Eye (tissue), 1 donor: ENCODE results near the gene NUDT15.
"Not testable (repeated sequence)": the region's sequence is repeated elsewhere in the genome, so short reads cannot be mapped to it uniquely, and the experiment has no call there.

Experiments
- DNase-seq: peaks from one replicate; pipeline ENCODE4 v3.0.0-alpha.2; 2015

The NUDT15 gene

DNA sequence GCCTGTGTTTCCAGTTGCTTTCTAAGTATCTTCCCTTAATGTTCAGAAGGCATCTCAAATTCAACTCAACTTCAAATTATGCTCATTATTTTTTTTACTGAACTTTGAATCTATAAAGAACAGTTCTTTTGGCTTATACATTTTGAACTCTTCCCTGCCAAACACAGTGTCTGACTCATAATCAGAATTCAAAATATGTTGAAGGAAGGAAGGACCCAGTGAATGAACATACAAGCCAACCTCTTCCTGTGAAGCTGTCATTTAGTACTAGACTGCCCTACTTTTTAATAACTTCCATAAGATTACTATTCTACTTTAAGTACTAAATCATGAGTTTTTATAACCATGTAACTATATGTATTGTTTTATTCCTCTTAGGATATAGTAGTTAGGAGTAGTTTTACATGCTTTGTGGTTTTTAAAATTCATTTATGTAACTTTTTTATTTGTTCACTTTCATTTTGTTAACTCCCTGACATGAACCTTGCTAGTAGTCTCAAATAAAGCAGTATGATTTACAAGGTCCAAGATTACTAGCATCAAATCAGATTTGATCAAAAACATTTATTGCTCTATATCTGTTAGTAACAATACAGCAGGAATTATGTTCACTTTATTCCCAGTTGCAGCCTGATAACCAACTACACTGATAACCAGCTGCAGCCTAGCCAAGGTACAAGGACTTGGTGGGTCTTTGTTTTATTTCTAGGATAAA, 6.4 kb downstream of the NUDT15 start:
- DNase-seq: no peak

DNA sequence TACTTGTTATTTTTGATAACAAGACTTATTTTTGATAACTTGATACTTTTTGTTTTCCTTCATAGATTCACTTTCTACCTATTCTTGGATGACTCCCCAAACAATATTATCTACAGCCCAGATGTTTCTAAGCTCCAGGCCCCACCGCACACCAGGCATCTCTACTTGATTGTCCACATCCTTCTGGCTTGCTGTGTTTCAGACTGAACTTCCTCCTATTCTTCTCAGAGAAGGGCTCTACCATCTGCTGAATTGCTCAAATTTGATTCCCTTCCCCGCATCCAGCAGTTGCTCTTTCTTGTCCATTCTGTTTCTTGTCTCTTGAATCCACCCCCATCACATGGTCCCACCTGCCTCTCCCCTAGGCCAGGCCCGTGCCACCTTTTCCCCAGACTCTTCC, 13.0 kb downstream of the NUDT15 start:
- DNase-seq: no peak

DNA sequence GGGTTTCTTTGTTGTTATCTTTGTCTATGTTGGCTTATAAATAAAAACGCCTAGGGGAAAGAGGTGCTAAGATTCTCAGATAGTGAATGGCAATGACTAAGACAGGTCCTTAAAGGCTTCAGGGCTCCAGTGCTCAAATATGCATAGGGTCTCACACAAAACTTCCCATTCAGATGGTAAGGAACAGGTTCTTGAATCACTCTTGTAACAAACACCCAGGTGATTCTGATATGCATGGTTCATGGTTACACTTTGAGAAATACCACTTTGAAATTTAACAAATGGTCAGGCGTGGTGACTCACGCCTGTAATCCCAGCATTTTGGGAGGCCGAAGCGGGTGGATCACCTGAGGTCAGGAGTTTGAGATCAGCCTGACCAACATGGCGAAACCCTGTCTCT, 17.1 kb downstream of the NUDT15 start:
- DNase-seq: no peak

DNA sequence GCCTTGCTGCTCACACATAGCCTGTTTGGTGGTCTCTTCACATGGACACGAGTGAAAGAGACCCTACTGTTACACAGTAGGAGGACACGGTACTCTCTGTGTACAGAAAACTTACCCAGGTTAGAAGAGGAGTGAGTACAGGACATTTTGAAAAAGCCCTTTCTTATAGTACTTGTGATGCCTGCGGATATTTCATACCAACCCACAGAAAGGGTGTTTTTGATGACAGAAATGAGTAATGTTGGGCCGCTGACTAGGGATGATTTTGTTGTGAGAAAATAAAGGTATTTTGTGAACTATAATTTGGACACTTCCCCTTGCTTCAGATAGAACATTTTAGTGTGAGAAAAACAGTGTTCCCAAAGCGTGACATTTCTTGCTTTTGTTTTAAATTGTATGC, 18.2 kb downstream of the NUDT15 start:
- no peak for DNase-seq

DNA sequence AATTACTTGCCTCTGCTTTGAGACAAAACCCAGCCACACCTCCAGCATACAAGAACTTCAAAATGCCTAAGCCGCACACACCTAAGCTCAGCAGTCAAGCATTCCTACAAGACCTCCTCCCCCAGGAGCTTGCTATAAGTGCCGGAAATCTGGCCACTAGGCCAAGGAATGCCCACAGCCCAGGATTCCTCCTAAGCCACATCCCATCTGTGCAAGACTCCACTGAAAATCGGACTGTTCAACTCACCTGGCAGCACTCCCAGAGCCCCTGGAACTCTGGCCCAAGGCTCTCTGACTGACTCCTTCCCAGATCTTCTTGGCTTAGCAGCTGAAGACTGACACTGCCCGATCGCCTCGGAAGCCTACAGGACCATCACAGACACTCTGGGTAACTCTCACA, 21.0 kb downstream of the NUDT15 start:
- DNase-seq: not testable (repeated sequence)

DNA sequence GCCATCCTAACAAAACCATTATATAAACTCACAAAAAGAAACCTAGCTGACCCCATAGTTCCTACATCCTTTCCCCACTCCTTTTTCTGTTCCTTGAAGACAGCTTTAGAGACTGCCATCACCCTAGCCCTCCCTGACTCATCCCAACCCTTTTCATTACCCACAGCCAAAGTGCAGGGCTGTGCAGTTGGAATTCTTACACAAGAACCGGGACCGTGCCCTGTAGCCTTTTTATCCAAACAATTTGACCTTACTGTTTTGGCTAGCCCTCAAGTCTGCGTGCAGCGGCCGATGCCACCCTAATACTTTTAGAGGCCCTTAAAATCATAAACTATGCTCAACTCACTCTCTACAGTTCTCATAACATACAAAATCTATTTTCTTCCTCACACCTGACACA, 22.4 kb downstream of the NUDT15 start:
- not testable (repeated sequence) for DNase-seq

GRCh38 chr13:48066310-48066989, 28.9 kb downstream of the NUDT15 start:
- no peak for DNase-seq

- DNase-seq: no peak
These were observed 30.5 kb downstream of the NUDT15 start for GRCh38 chr13:48068036-48068435.

DNA sequence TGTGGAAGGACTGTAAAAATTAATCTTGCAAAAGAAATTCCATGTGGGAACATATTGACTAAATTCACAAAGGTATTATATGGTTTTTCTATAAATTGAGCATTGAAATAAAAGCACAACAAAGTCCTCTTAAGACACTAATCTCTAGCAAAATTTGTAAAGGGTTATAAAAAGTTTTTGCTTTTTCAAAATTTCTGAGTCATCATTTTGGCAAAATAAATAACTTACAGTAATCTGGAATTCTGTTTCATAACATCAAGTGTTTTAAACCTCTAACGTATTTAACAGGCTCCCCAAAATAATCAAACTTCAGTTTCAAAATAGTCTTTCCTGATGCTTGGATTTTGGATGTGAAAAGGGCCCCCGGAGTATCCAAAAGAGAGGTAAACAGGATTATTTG, 31.4 kb downstream of the NUDT15 start:
- DNase-seq: no peak

- peak; percentile 43 for DNase-seq
These were observed 32.0 kb downstream of the NUDT15 start for GRCh38 chr13:48069573-48069972.

GRCh38 chr13:48070942-48071341, 33.4 kb downstream of the NUDT15 start:
- no peak for DNase-seq

- DNase-seq: no peak
These were observed 34.8 kb downstream of the NUDT15 start for GRCh38 chr13:48072304-48072703.

DNA sequence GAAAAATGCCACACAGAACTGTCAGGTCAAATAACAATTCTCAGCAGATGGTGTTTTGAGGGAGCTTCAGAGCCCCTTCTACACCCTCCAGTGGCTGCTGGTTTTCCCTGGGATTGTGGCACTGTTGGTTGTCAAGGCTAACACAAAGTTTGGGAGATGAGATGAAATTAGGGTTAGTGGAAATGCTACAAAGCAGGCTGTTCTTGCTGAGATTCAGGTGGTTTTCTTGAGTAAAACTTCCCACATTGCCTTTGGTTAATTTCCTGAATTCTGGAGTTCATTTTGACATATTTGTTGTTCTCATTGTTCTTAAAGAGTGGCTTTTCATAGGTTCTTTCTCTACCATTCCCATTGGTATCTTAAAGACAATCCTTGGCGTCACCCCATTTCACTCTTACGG, 35.3 kb downstream of the NUDT15 start:
- DNase-seq: no peak

GRCh38 chr13:48074006-48074405, 36.5 kb downstream of the NUDT15 start:
- no peak for DNase-seq

- DNase-seq: no peak
These were observed 40.7 kb downstream of the NUDT15 start for GRCh38 chr13:48078251-48078656.

- no peak for DNase-seq
These were observed 44.2 kb downstream of the NUDT15 start for GRCh38 chr13:48081739-48082138.

DNA sequence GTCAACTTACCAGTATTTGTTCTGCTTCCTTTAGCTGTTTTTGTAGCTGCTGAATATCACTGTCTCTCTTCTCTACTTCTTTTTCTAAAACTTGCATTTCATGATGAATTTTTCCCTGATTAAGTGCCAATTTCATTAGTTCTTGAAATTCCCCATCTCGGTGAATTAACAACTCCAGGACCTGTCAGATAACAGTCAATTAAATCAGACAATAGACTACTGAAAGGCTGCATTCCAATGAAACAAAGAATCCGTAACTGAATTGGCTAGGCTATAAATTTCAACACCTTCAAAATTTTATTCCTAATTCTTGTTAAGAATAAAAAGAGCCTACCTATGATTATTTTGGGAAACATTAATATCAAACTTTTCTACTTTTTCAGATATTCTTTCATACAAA, 48.7 kb downstream of the NUDT15 start:
- no peak for DNase-seq

DNA sequence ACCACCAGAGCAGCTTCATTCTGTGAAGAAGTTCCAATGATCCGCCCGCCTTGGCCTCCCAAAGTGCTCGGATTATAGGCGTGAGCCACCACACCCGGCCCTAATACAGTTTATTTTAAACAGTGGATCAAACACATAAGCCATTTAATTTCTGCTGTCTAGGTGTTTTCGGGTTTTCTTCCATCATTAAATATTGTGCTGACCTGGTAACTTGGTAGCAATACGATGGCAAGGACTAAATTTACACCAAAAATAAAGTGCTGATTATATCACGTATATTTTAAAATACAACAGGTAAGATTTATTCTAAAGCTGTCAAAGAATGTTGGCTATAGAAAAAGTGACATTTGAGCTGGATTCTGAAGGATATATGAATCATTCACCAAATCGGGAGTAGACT, 56.1 kb downstream of the NUDT15 start:
- no peak for DNase-seq

DNA sequence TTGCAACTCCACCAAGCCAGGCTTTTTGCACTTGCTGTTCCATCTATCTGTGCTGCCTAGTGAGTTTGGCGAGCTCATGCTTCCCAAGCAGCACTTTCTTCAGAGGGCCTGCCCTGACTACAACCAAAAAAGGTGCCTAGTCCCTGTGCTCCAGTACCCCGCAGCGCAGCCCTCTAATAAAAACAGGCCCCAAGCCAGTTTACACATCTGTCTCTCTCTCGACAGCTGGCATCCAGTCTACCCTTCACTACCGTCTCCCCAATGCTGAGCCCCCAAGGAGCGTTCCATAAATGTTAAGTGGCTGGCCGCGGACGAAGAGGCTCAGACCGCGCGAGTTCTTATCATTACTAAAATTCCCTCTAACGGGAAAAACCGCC, 56.9 kb downstream of the NUDT15 start:
- no peak for DNase-seq

- peak; percentile 99 for DNase-seq
These were observed 57.4 kb downstream of the NUDT15 start, which contains the start of gene MED4 for GRCh38 chr13:48094781-48095502. TSS of gene MED4 (minus strand) at chr13:48095104. CDS start at chr13:48095078, 26 bp downstream.

- DNase-seq: no peak
These were observed 59.1 kb downstream of the NUDT15 start for GRCh38 chr13:48096670-48097069.
